H1 (cell line): ENCODE results near the gene ARHGAP8. TPM values are rescaled to one million over a fixed set of nuclear protein-coding genes. Genes with fewer than 3 reads are reported as not detected.
A peak's percentile ranks its signal among the peaks of the same experiment; 100 is the strongest.

ENCODE experiments used
- CTCF ChIA-PET: fragments of 300-600 bp; sonication (Branson Sonifier 250); formaldehyde crosslinking; loops from one replicate; lab custom pipeline; 2021; ENCODE audit not compliant: partially characterized antibody; lab: Charles Lee
- POLR2A ChIA-PET: fragments of 300-600 bp; sonication (Branson Sonifier 250); formaldehyde crosslinking; loops from one replicate; lab custom pipeline; 2021; ENCODE audit warnings: inconsistent platforms; ENCODE audit not compliant: partially characterized antibody; lab: Charles Lee
- DNase-seq, 2 experiments: peaks; one replicate each; pipeline versions ENCODE4 v3.0.0 to v3.0.0-alpha.2; 2010 to 2022; ENCODE audit warnings: low spot score in 2 of 2, low read depth in 1 of 2, mixed read lengths in 1 of 2
- FAIRE-seq: peaks from 2 replicates; lab custom pipeline; 2011; peaks lifted over from hg19 to GRCh38; lab: Jason Lieb, UNC
- H2AFZ ChIP-seq: 2 replicates; pipeline ENCODE4 v1.8.1; 2012; ENCODE audit warnings: low read length, inconsistent platforms
- H2AK5ac ChIP-seq: 2 replicates; pipeline ENCODE4 v1.6.1; 2013; ENCODE audit warnings: low read depth, low read length
- H2BK120ac ChIP-seq: replicated peaks from 2 replicates; pipeline ENCODE3; 2013; ENCODE audit warnings: low read depth, low read length, inconsistent platforms
- H2BK12ac ChIP-seq: 2 replicates; pipeline ENCODE4 v1.6.1; 2013; ENCODE audit warnings: low read depth, low read length
- H2BK15ac ChIP-seq: 2 replicates; pipeline ENCODE4 v1.6.1; 2013; ENCODE audit warnings: low read length
- H2BK20ac ChIP-seq: 2 replicates; pipeline ENCODE4 v1.6.1; 2013; ENCODE audit warnings: low read length
- H2BK5ac ChIP-seq: 2 replicates; pipeline ENCODE4 v1.6.1; 2013; ENCODE audit warnings: low read depth, low read length
- H3K14ac ChIP-seq: 2 replicates; pipeline ENCODE4 v1.6.1; 2013; ENCODE audit warnings: inconsistent platforms; ENCODE audit not compliant: insufficient read length
- H3K18ac ChIP-seq: 2 replicates; pipeline ENCODE4 v1.6.1; 2013; ENCODE audit warnings: low read length; ENCODE audit errors: extremely low read depth
- H3K23ac ChIP-seq: 2 replicates; pipeline ENCODE4 v1.6.1; 2013; ENCODE audit warnings: inconsistent platforms; ENCODE audit not compliant: insufficient read length
- H3K23me2 ChIP-seq: 2 replicates; pipeline ENCODE4 v1.6.1; 2013; ENCODE audit warnings: low read depth, low read length
- H3K27ac ChIP-seq: 2 replicates; pipeline ENCODE4 v1.6.1; 2011; ENCODE audit warnings: low read depth, low read length, inconsistent platforms
- H3K27me3 ChIP-seq, 4 experiments: replicated peaks in 1 of 4; 1 replicate in 1 of 4; 2 replicates in 3 of 4; pipeline versions ENCODE4 v1.6.1 to v1.8.1; 2011 to 2013; ENCODE audit warnings: low read length in 3 of 4, mild to moderate bottlenecking in 3 of 4, inconsistent platforms in 2 of 4, mixed read lengths in 2 of 4, moderate library complexity in 1 of 4; ENCODE audit not compliant: control insufficient read depth in 3 of 4, insufficient read depth in 3 of 4; ENCODE audit errors: extremely low read depth in 1 of 4
- H3K36me3 ChIP-seq, 4 experiments: 2 replicates each; pipeline versions ENCODE4 v1.6.1 to v1.8.1; 2011 to 2013; ENCODE audit warnings: mild to moderate bottlenecking in 4 of 4, low read length in 3 of 4, moderate library complexity in 2 of 4, control low read depth in 1 of 4, inconsistent platforms in 1 of 4; ENCODE audit not compliant: insufficient read depth in 4 of 4, control insufficient read depth in 2 of 4
- H3K4ac ChIP-seq: replicated peaks from 2 replicates; pipeline ENCODE3; 2013; ENCODE audit warnings: low read length, low read depth, mixed read lengths, inconsistent platforms; ENCODE audit not compliant: insufficient read length
- H3K4me1 ChIP-seq, 4 experiments: replicated peaks in 1 of 4; 1 replicate in 1 of 4; 2 replicates in 3 of 4; pipeline versions ENCODE4 v1.6.1 to v1.8.1; 2011 to 2013; ENCODE audit warnings: low read length in 3 of 4, inconsistent platforms in 2 of 4, mixed read lengths in 1 of 4; ENCODE audit not compliant: insufficient read depth in 4 of 4, control insufficient read depth in 3 of 4
- H3K4me2 ChIP-seq, 2 experiments: 2 replicates each; pipeline versions ENCODE4 v1.6.1 to v1.8.1; 2011 to 2013; ENCODE audit warnings: low read depth in 2 of 2, low read length in 2 of 2, control low read depth in 1 of 2, inconsistent platforms in 1 of 2, mild to moderate bottlenecking in 1 of 2; ENCODE audit not compliant: insufficient read depth in 1 of 2
- H3K4me3 ChIP-seq, 4 experiments: fragments of 200-600, 300-600 bp in 1 of 4; sonication (generic), shearing (Covaris generic), sonication (Bioruptor Twin) in 1 of 4; 2 replicates each; pipeline versions ENCODE4 v1.5.1 to v1.8.1; 2011 to 2016; ENCODE audit warnings: low read length in 4 of 4, low read depth in 3 of 4, control low read depth in 2 of 4, inconsistent platforms in 2 of 4, mild to moderate bottlenecking in 2 of 4, mixed read lengths in 1 of 4, moderate library complexity in 1 of 4; ENCODE audit not compliant: insufficient read depth in 2 of 4; ENCODE audit errors: extremely low read depth in 1 of 4
- H3K56ac ChIP-seq: replicated peaks from 2 replicates; pipeline ENCODE3; 2013; ENCODE audit warnings: low read depth, mild to moderate bottlenecking, mixed read lengths, low read length, inconsistent platforms; ENCODE audit not compliant: insufficient read length
- H3K79me1 ChIP-seq: 2 replicates; pipeline ENCODE4 v1.6.1; 2013; ENCODE audit warnings: low read depth, low read length, control low read depth
- H3K79me2 ChIP-seq, 2 experiments: 2 replicates each; pipeline versions ENCODE4 v1.6.1 to v1.8.1; 2012 to 2013; ENCODE audit warnings: low read length in 2 of 2, mild to moderate bottlenecking in 2 of 2, inconsistent platforms in 1 of 2; ENCODE audit not compliant: insufficient read depth in 2 of 2, control insufficient read depth in 1 of 2
- H3K9ac ChIP-seq, 4 experiments: replicated peaks in 1 of 4; 1 replicate in 1 of 4; 2 replicates in 3 of 4; pipeline versions ENCODE4 v1.6.1 to v1.8.1; 2011 to 2013; ENCODE audit warnings: low read depth in 3 of 4, low read length in 3 of 4, control low read depth in 2 of 4, mild to moderate bottlenecking in 2 of 4, moderate library complexity in 2 of 4, inconsistent platforms in 1 of 4; ENCODE audit errors: extremely low read depth in 1 of 4
- H3K9me3 ChIP-seq, 2 experiments: 2 replicates each; pipeline versions ENCODE4 v1.6.1 to v1.8.1; 2012 to 2013; ENCODE audit warnings: mild to moderate bottlenecking in 2 of 2, moderate library complexity in 2 of 2, control low read depth in 1 of 2, inconsistent platforms in 1 of 2, low read depth in 1 of 2, low read length in 1 of 2, mixed read lengths in 1 of 2; ENCODE audit not compliant: insufficient read depth in 2 of 2
- H4K20me1 ChIP-seq, 2 experiments: replicated peaks in 1 of 2; 2 replicates each; pipeline versions ENCODE3 to v1.8.1; 2011 to 2013; ENCODE audit warnings: inconsistent platforms in 2 of 2, low read length in 2 of 2, mild to moderate bottlenecking in 1 of 2; ENCODE audit not compliant: insufficient read depth in 2 of 2, control insufficient read depth in 1 of 2
- H4K5ac ChIP-seq: 2 replicates; pipeline ENCODE4 v1.6.1; 2013; ENCODE audit warnings: low read length, low read depth, mixed read lengths, inconsistent platforms; ENCODE audit not compliant: insufficient read length
- H4K8ac ChIP-seq: 2 replicates; pipeline ENCODE4 v1.8.0; 2013; ENCODE audit warnings: mild to moderate bottlenecking, moderate library complexity, low read length, inconsistent platforms; ENCODE audit not compliant: insufficient read depth; ENCODE audit errors: extremely low read depth
- H4K91ac ChIP-seq: replicated peaks from 2 replicates; pipeline ENCODE3; 2013; ENCODE audit warnings: low read length, mixed read lengths, inconsistent platforms; ENCODE audit not compliant: insufficient read length
- ASH2L ChIP-seq: fragments of 200-600, 300-600 bp; sonication (generic); IDR thresholded peaks from one replicate; pipeline ENCODE4 v1.7.1; 2017; ENCODE audit warnings: low read length
- CEBPB ChIP-seq: IDR thresholded peaks from 2 replicates; pipeline ENCODE4 v1.6.1; 2012; ENCODE audit warnings: low read depth, low read length
- KDM4A ChIP-seq: IDR thresholded peaks from one replicate; pipeline ENCODE4 v1.7.1; 2012; ENCODE audit warnings: low read depth, mild to moderate bottlenecking, moderate library complexity, low read length, inconsistent platforms; ENCODE audit not compliant: severe bottlenecking
- NANOG ChIP-seq: IDR thresholded peaks from 2 replicates; pipeline ENCODE4 v1.6.1; 2011; ENCODE audit warnings: low read length, low read depth, mild to moderate bottlenecking, inconsistent platforms; ENCODE audit not compliant: insufficient read depth, poor library complexity, severe bottlenecking
- RFX5 ChIP-seq: IDR thresholded peaks from 2 replicates; pipeline ENCODE4 v1.6.1; 2011; ENCODE audit warnings: low read depth, low read length, improper control_type of control experiment, borderline replicate concordance
- RNF2 ChIP-seq: fragments of 200-900, 300-1000 bp; sonication (generic); IDR thresholded peaks from 2 replicates; pipeline ENCODE4 v1.7.1; 2016; ENCODE audit warnings: borderline replicate concordance, low read depth, mild to moderate bottlenecking, antibody characterized with exemption, low read length; ENCODE audit not compliant: poor library complexity, severe bottlenecking; ENCODE audit errors: missing control alignments
- RXRA ChIP-seq: IDR thresholded peaks from 2 replicates; pipeline ENCODE4 v1.6.1; 2011; ENCODE audit warnings: low read depth, mild to moderate bottlenecking, low read length, moderate library complexity; ENCODE audit not compliant: insufficient read depth
- SIX5 ChIP-seq: IDR thresholded peaks from 2 replicates; pipeline ENCODE4 v1.6.1; 2011; ENCODE audit warnings: mild to moderate bottlenecking, low read depth, low read length
- SP4 ChIP-seq: IDR thresholded peaks from 2 replicates; pipeline ENCODE4 v1.6.1; 2012; ENCODE audit warnings: low read length, inconsistent platforms
- TCF12 ChIP-seq: IDR thresholded peaks from 2 replicates; pipeline ENCODE4 v1.6.1; 2011; ENCODE audit warnings: low read depth, mild to moderate bottlenecking, low read length
- WGBS, 2 experiments: shearing (Covaris generic) in 1 of 2; methylation state at CpG; one replicate each; pipeline versions ENCODE4 v1.1.6 to v1.1.7; 2013 to 2015; ENCODE audit warnings: low lambda C conversion rate in 2 of 2, mixed read lengths in 2 of 2, inconsistent platforms in 1 of 2, low coverage in 1 of 2, missing lambda C conversion rate in 1 of 2; ENCODE audit not compliant: insufficient replicate concordance in 2 of 2, insufficient coverage in 1 of 2, insufficient read length in 1 of 2; ENCODE audit errors: extremely low coverage in 1 of 2, missing lambda C conversion rate in 1 of 2; 5-methylcytosine and 5-hydroxymethylcytosine counted together
- polyA plus RNA-seq, 7 experiments: library from polyadenylated mRNA; depleted of rRNA in 3 of 7; stranded (reverse) in 5 of 7; unstranded in 2 of 7; fragments of >200 nt in 5 of 7; fragments of 200-250 nt in 2 of 7; gene quantifications; 1 replicate in 5 of 7; 2 replicates in 1 of 7; 4 replicates in 1 of 7; pipeline versions ENCODE4 v1.2.1 to v1.2.3, GENCODE V29; 2011 to 2013; ENCODE audit warnings: missing spikeins in 2 of 7, mixed read lengths in 2 of 7
- total RNA-seq: library from RNA; stranded (reverse); fragmentation: NEBNext Ultra II Directional; extraction: Animal tissue kit (Norgen Biotek cat#: 25700); gene quantifications from 2 replicates; pipeline ENCODE4 v1.2.1, GENCODE V29; 2021

The ARHGAP8 gene
- total and polyA plus RNA-seq, 2 of the 8 experiments (the other 6 are each of a cell fraction or from before 2014, with no cell fraction given), result 35.6 to 47.7 TPM

GRCh38 chr22:44753189-44754042 lies 1.0 kb downstream of the ARHGAP8 start:
- ChIA-PET POLR2A (interaction anchor here (0.7 to 1.6 kb wide), 6 partner anchors 17 to 220 kb away, joined by 3 to 4 read pairs (median 3); no protein-coding TSS in a partner anchor), CTCF (interaction anchor here (0.7 to 4.9 kb wide), 4 partner anchors 9 to 68 kb away, joined by 3 to 31 read pairs (median 4); no protein-coding TSS in a partner anchor)
- H3K23me2 ChIP-seq, result peaks cover 5% of the 10 kb centered on the region
- TF ChIP-seq SP4 (no peak), ASH2L (no peak), TCF12 (no peak), RXRA (no peak), RFX5 (no peak), CEBPB (no peak), SIX5 (no peak), RNF2 (no peak), NANOG (no peak), KDM4A (no peak)

More at GRCh38 chr22:44753189-44754042, 1.0 kb downstream of the ARHGAP8 start:
- peak overlapping the region; percentile 44 for H2BK12ac ChIP-seq
- no peak overlapping the region for H3K4ac ChIP-seq
- no peak overlapping the region for H4K5ac ChIP-seq
- FAIRE-seq (no peak), DNase-seq (no peak)
- H2AFZ ChIP-seq, result no peak overlapping the region
- H2AK5ac ChIP-seq, result no peak overlapping the region
- peak overlapping the region; percentile 87 to 97 for H3K4me2 ChIP-seq
- peaks cover 5 to 13% of the 10 kb centered on the region in 2 experiments for H4K20me1 ChIP-seq
- H3K79me2 ChIP-seq, result peaks cover 0 to 39% of the 10 kb centered on the region in 2 experiments; a peak in 2 of 4 replicates
- H4K91ac ChIP-seq, result no peak overlapping the region
- H3K4me1 ChIP-seq, result peaks cover 4 to 25% (median 19%) of the 10 kb centered on the region in 4 experiments
- no peak overlapping the region for H2BK5ac ChIP-seq
- H3K79me1 ChIP-seq, result peaks cover 3% of the 10 kb centered on the region; the same call in 1 of the 2 replicates
- 0 out of 2 replicates have a peak overlapping the region, but pooled peaks have one; percentile 6 for H2BK15ac ChIP-seq
- no peak overlapping the region; a peak in 1 of 7 replicates for H3K9ac ChIP-seq
- no peak overlapping the region for H3K23ac ChIP-seq
- WGBS, 2 experiments, result 46% methylated on average over 29 of the region's 29 CpGs; no CpG with 5 or more reads in 1 of the 2 experiments
- no peak overlapping the region for H3K14ac ChIP-seq
- no peaks in the 10 kb centered on the region for H3K9me3 ChIP-seq
- no peak overlapping the region for H3K56ac ChIP-seq
- H2BK20ac ChIP-seq, result 0 out of 2 replicates have a peak overlapping the region, but pooled peaks have one; percentile 23
- peak overlapping the region; percentile 44 to 93 (median 62) for H3K4me3 ChIP-seq
- no peak overlapping the region for H2BK120ac ChIP-seq
- H3K18ac ChIP-seq, result no peak overlapping the region
- no peaks in the 10 kb centered on the region for H3K36me3 ChIP-seq
- no peak overlapping the region for H3K27ac ChIP-seq
- no peak overlapping the region for H4K8ac ChIP-seq
- H3K27me3 ChIP-seq, result peaks cover 0 to 7% (median 4%) of the 10 kb centered on the region in 4 experiments; a peak in 4 of 7 replicates
